ENCODE measurements around the gene BAHCC1.

GRCh38 chr17:81482673-81483072 is 87.4 kb downstream of the BAHCC1 start:
- TF ChIP-seq POLR2AphosphoS5 (IDR thresholded peaks at IDR 0.05; ENCODE audit: low read depth, low read length) = no peak
- TF ChIP-seq CTCF (IDR thresholded peaks at IDR 0.05; ENCODE audit: control extremely low read depth in 1 of 3, insufficient read depth in 1 of 3, low read depth in 1 of 3, low read length in 3 of 3) = no peak
- no peak for TF ChIP-seq ZNF274 (IDR thresholded peaks at IDR 0.05; ENCODE audit: borderline replicate concordance, extremely low read depth, low read length)
- TF ChIP-seq SIN3A (conservative IDR thresholded peaks at IDR 0.05 in 1 of 2, IDR thresholded peaks at IDR 0.05 in 1 of 2; ENCODE audit: low read depth in 1 of 2, low read length in 2 of 2) = no peak
- TF ChIP-seq RAD21 (IDR thresholded peaks at IDR 0.05 in 1 of 2, conservative IDR thresholded peaks at IDR 0.05 in 1 of 2; ENCODE audit: low read depth in 2 of 2, low read length in 2 of 2) = no peak
- TF ChIP-seq CBX8 (IDR thresholded peaks at IDR 0.05; ENCODE audit: borderline replicate concordance, low read depth, low read length) = no peak
- TF ChIP-seq PHF8 (conservative IDR thresholded peaks at IDR 0.05; ENCODE audit: low read depth, low read length) = no peak
- TF ChIP-seq POLR2A (IDR thresholded peaks at IDR 0.05; ENCODE audit: control extremely low read depth in 1 of 2, low read depth in 2 of 2, low read length in 2 of 2) = no peak
- TF ChIP-seq SP2 (IDR thresholded peaks at IDR 0.05; ENCODE audit: low read length) = no peak
- TF ChIP-seq, protein P1, sequence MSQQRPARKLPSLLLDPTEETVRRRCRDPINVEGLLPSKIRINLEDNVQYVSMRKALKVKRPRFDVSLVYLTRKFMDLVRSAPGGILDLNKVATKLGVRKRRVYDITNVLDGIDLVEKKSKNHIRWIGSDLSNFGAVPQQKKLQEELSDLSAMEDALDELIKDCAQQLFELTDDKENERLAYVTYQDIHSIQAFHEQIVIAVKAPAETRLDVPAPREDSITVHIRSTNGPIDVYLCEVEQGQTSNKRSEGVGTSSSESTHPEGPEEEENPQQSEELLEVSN (IDR thresholded peaks at IDR 0.05) = no peak
- TF ChIP-seq EP300 (IDR thresholded peaks at IDR 0.05; ENCODE audit: borderline replicate concordance in 1 of 2, low read depth in 2 of 2, low read length in 2 of 2) = no peak

Data from H1 (cell line).